A673 (cell line): ENCODE data around the gene FAM163A. TPM values are rescaled to one million over a fixed set of nuclear protein-coding genes. Genes with fewer than 3 reads are reported as not detected.

Experiments used
- BruUV-seq: library from RNA; stranded (reverse); fragments of 400-500 nt; replicated peaks from 2 replicates; lab custom pipeline; 2021; lab: Mats Ljungman, UMichigan
- CTCF ChIA-PET: fragments of 300-600 bp; sonication (Branson Sonifier 250); formaldehyde crosslinking; loops from one replicate; lab custom pipeline; 2022; ENCODE audit warnings: antibody characterized with exemption; lab: Charles Lee
- POLR2A ChIA-PET: fragments of 300-600 bp; sonication (Branson Sonifier 250); formaldehyde crosslinking; loops from one replicate; lab custom pipeline; 2022; ENCODE audit warnings: antibody characterized with exemption; ENCODE audit not compliant: low non-redundant PET; lab: Charles Lee
- DNase-seq: peaks from one replicate; pipeline ENCODE4 v3.0.0-alpha.2; 2015; ENCODE audit warnings: low spot score
- H3K27ac ChIP-seq: fragments of 200-600 bp; sonication (generic); 2 replicates; pipeline ENCODE4 v1.5.1; 2016; ENCODE audit warnings: mixed run types, low read depth, mild to moderate bottlenecking, mixed read lengths, antibody characterized with exemption, low read length; ENCODE audit not compliant: poor library complexity, severe bottlenecking
- H3K27me3 ChIP-seq: fragments of 200-600 bp; sonication (generic); replicated peaks from 2 replicates; pipeline ENCODE4 v1.6.1; 2017; ENCODE audit warnings: mixed run types, low read depth, mild to moderate bottlenecking, mixed read lengths, antibody characterized with exemption, low read length; ENCODE audit not compliant: insufficient read depth, poor library complexity
- H3K36me3 ChIP-seq: fragments of 200-600 bp; sonication (generic); 2 replicates; pipeline ENCODE4 v1.6.1; 2016; ENCODE audit warnings: mixed run types, mild to moderate bottlenecking, mixed read lengths, antibody characterized with exemption, low read length; ENCODE audit not compliant: insufficient read depth, poor library complexity, severe bottlenecking
- H3K4me1 ChIP-seq: fragments of 200-600 bp; sonication (generic); 2 replicates; pipeline ENCODE4 v1.6.1; 2017; ENCODE audit warnings: mixed run types, mild to moderate bottlenecking, mixed read lengths, antibody characterized with exemption, low read length; ENCODE audit not compliant: insufficient read depth, poor library complexity, severe bottlenecking
- H3K4me3 ChIP-seq: fragments of 200-600 bp; sonication (generic); 2 replicates; pipeline ENCODE4 v1.5.1; 2016; ENCODE audit warnings: low read depth, mixed run types, mild to moderate bottlenecking, mixed read lengths, low read length; ENCODE audit not compliant: poor library complexity, severe bottlenecking
- H3K9me3 ChIP-seq: fragments of 200-600 bp; sonication (generic); 2 replicates; pipeline ENCODE4 v1.6.1; 2016; ENCODE audit warnings: mixed run types, low read depth, mild to moderate bottlenecking, mixed read lengths, antibody characterized with exemption, low read length; ENCODE audit not compliant: poor library complexity, severe bottlenecking
- CTCF ChIP-seq: fragments of 300-800, 200-600 bp; sonication (generic); conservative IDR thresholded peaks from 2 replicates; pipeline ENCODE4 v1.5.1; 2017; ENCODE audit warnings: low read depth, mild to moderate bottlenecking, antibody characterized with exemption, low read length, moderate library complexity, mixed read lengths
- EZH2 ChIP-seq: fragments of 200-600 bp; sonication (generic); IDR thresholded peaks from 2 replicates; pipeline ENCODE4 v1.6.1; 2017; ENCODE audit warnings: borderline replicate concordance, low read depth, mild to moderate bottlenecking, mixed read lengths, antibody characterized with exemption, low read length; ENCODE audit not compliant: poor library complexity, severe bottlenecking
- intact Hi-C: fragments of 100-400 bp; cut with micrococcal nuclease; formaldehyde crosslinking; loops from one replicate; pipeline ENCODE4 v1.10.0; 2022; ENCODE audit not compliant: unreplicated experiment
- total RNA-seq: library from RNA; stranded (reverse); gene quantifications from 2 replicates; pipeline ENCODE4 v1.2.3, GENCODE V29; 2021

The FAM163A gene
- total RNA-seq, 1 experiment from 2014 or later, result not detected

GRCh38 chr1:179813626-179814545 is 70.8 kb downstream of the FAM163A start:
- POLR2A ChIA-PET, result interaction anchor here (0.6 kb wide), 1 partner anchor 870 kb away, joined by 4 read pairs; no protein-coding TSS in a partner anchor
- Histone ChIP-seq H3K4me3 (peak overlapping the region; percentile 42), H3K9me3 (no peaks in the 10 kb centered on the region), H3K27me3 (peaks cover 22% of the 10 kb centered on the region), H3K4me1 (no peaks in the 10 kb centered on the region), H3K27ac (no peak overlapping the region), H3K36me3 (no peaks in the 10 kb centered on the region)
- BruUV-seq, result no TSS peak
- DNase-seq, result no peak
- TF ChIP-seq EZH2 (no peak), CTCF (no peak)
- intact Hi-C loops, result loop anchor here (1.0 to 10.0 kb wide), 5 partner anchors 108 to 737 kb away; no protein-coding TSS in a partner anchor
- CTCF ChIA-PET, result interaction anchor here (0.6 to 3.0 kb wide), 25 partner anchors 11 to 1194 kb away, joined by 3 to 68 read pairs (median 5); partner anchors contain the start of gene TOR1AIP1

GRCh38 chr1:179814546-179814838 is 71.4 kb downstream of the FAM163A start:
- no peak for DNase-seq
- POLR2A ChIA-PET, result interaction anchor here (0.6 to 0.7 kb wide), 2 partner anchors 105 to 871 kb away, joined by 4 to 5 read pairs; no protein-coding TSS in a partner anchor
- intact Hi-C loops, result loop anchor here (1.0 to 10.0 kb wide), 5 partner anchors 108 to 737 kb away; no protein-coding TSS in a partner anchor
- TF ChIP-seq CTCF (no peak), EZH2 (no peak)
- CTCF ChIA-PET, result interaction anchor here (0.6 to 3.0 kb wide), 30 partner anchors 8 to 1195 kb away, joined by 3 to 68 read pairs (median 4); partner anchors contain the start of gene TOR1AIP1
- no peaks in the 10 kb centered on the region for H3K9me3 ChIP-seq
- no peak overlapping the region for H3K27ac ChIP-seq
- H3K4me1 ChIP-seq, result no peaks in the 10 kb centered on the region
- peaks cover 22% of the 10 kb centered on the region for H3K27me3 ChIP-seq
- H3K4me3 ChIP-seq, result peak overlapping the region; percentile 42
- no TSS peak for BruUV-seq
- H3K36me3 ChIP-seq, result no peaks in the 10 kb centered on the region

GRCh38 chr1:179815641-179816040 is 72.5 kb downstream of the FAM163A start:
- Histone ChIP-seq H3K27ac (no peak overlapping the region), H3K27me3 (peaks cover 22% of the 10 kb centered on the region), H3K36me3 (no peaks in the 10 kb centered on the region), H3K4me1 (no peaks in the 10 kb centered on the region), H3K9me3 (no peaks in the 10 kb centered on the region), H3K4me3 (peak overlapping the region; percentile 42)
- intact Hi-C loops, result loop anchor here (2.0 to 10.0 kb wide), 2 partner anchors 231 to 363 kb away; no protein-coding TSS in a partner anchor
- no TSS peak for BruUV-seq
- no peak for TF ChIP-seq CTCF
- TF ChIP-seq EZH2, result no peak
- ChIA-PET CTCF (interaction anchor here (0.6 to 3.0 kb wide), 10 partner anchors 9 to 351 kb away, joined by 3 to 68 read pairs (median 5); no protein-coding TSS in a partner anchor), POLR2A (interaction anchor here (0.6 kb wide), 1 partner anchor 139 kb away, joined by 3 read pairs; no protein-coding TSS in a partner anchor)
- DNase-seq, result no peak
